ENCODE data around the gene APBA2.

The APBA2 gene

DNA sequence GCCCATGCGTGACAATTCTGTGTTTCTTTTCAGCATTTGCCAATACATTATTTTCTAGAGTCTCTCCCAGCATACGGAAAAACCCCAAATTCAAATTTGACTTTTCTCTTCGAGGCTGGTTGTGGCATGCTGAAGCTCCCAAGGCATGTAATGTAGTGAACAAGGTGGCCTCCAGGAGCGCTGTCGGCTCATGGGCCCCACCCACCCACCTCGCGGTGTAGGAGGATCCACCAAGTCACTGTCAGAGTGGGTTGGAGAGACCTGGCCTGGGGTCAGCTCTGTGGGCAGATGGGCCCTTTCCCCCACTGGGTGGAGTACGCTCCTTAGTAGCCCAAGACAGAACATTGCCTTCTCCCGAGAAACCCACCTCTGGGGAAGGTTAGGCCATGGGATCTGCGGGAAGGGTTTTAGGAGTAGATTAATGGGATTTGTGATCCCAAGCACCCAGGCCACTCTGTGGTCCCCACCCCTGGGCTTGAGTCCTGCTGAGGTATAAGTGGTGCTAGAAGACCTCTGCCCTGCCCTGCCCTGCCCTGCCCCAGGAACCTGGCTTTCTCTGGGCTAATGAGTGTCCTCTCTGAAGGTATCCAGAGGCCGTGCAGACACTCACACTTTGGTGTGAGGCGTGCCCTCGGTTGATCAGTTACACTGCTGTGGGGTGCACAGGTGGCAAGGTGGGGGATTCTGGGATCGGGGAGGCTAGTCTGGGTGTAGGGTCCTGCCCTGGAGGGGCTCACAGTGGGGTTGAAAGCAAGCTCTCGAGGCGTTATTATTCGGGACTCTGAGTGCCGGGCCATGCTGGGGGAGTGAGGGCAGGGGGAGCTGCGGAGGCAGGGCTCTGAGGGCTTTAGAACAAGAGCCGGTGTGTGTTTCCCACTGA is 97.9 kb downstream of the APBA2 start:
- peak; percentile 55 for DNase-seq (ENCODE audit: low spot score)

DNA sequence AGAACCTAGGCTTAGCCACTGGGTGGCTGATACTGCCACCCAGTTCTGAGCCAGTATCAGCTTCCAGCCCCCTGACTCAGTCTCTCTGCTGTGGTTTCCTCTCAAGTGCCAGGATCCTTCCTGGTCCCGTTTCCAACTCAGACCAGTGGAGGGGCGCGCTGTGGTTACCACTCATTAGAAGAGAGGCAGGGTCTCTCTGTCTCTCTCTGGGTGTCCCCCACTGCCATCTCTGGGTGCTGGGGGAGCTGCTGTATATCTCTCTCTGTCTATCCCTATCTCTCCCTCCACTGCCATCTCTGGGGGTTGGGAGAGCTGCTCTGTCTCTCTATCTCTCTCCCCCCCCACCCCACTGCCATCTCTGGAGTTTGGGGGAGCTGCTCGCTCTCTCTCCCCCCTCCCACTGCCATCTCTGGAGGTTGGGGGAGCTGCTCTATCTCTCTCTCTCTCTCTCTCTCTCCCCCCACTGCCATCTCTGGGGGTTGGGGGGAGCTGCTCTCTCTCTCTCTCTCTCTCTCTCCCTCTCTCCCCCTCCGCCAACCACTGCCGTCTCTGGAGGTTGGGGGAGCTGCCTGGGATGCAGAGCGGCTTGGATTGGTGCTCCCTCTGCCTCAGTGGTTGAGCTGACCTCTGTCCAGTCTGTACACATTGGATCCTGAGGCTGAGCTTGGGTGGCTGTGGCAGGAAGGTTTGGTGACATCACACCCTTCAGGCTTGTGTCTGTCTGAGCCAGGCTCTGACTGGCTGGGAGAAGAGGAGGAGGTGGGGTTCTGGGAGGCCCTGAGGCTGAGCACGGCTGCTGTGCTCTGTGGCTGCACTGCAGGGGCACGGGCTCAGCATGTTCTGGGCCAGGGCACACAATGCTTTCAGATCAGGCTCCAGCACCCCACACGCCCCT is 98.9 kb downstream of the APBA2 start:
- peak; percentile 66 for DNase-seq (ENCODE audit: low spot score)

DNA sequence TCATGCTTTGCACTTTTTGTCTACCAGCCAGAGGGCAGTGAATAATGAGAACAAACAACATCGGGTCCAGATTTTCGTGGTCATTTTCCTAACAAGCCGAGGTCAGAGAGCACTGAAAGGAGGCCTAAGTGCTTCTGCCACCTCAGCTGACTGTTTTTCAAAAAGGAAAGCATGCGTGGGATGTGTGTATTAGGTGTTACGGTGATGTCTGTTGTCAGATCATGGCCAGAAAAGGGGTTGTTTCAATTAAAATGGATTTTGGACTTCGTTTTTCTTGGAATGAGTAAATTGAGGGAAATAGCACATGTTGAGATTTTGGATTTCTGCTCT is 99.5 kb downstream of the APBA2 start:
- no peak for DNase-seq (ENCODE audit: low spot score)

DNA sequence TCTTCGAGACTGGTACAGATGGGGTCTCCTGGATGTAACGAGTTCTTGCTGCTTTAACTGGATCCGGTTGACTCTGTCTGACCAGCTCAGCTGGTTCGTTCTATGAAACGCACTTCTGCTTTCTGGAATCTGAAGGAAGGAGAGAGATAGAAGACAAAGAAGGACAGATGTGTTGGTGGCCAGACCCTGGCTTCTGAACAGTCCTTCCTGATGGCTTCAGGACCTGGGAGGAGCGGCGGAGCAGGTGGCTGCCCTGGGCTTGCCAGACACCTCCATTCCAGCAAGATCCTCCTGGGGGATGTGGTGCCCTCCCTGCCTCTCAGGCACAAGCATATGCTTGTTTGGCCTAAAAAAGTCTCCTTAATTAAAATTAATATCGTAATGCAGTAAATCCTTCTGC is 99.9 kb downstream of the APBA2 start:
- DNase-seq (ENCODE audit: low spot score) = no peak

DNA sequence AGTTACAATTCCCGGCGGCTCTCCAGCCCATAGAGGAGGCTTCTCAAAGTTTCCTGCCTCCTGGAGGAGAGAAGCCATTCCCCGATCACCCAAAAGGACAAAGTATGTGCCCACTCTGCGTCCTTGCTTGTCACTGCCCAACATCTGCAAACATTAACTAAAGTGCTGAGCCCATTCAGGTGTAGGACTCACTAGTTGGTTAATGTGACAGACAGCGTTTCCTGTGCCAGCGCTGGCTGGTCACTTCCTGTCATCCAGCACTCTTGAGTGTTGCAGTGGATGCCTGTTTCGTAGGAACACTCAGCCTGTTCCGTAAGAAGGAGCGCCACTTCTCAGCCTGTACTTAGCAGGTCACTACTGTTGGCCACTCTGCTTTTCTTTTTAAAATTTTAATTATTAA is 100.3 kb downstream of the APBA2 start:
- DNase-seq (ENCODE audit: low spot score) = no peak

DNA sequence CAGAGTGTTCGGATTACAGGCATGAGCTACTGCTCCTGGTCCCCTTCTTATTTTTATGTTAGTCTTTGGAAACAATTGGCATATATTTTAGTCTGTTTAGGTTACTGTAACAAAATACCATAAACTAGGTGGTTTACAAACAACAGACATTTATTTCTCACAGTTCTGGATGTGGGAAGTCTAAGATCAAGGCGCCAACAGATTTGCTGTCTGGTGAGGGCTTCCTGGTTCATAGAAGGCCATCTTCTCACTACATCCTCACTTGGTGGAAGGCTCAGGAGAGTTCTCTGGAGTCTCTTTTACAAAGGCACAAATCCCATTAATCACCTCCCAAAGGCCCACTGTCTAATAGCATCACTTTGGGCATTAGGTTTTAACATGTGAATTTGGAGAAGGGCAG is 101.0 kb downstream of the APBA2 start:
- DNase-seq (ENCODE audit: low spot score) = no peak

DNA sequence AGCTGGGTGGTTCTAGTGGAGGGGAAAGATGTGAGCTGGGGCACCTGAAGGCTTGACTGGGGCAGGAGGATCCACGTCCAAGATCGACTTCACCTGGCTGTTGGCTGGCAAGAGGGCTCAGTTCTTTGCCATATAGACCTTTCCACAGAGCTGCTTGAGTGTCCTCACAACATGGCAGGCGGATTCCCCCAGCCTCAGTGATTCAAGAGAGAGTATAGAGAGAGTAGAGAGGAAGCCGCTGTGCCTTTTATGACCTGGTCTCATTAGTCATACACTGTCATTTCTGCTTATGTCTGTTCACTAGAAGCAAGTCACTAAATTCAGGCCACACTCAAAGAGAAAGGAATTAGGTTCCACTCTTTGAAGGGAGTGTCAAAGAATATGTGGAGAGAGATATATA is 101.6 kb downstream of the APBA2 start:
- DNase-seq (ENCODE audit: low spot score) = no peak

DNA sequence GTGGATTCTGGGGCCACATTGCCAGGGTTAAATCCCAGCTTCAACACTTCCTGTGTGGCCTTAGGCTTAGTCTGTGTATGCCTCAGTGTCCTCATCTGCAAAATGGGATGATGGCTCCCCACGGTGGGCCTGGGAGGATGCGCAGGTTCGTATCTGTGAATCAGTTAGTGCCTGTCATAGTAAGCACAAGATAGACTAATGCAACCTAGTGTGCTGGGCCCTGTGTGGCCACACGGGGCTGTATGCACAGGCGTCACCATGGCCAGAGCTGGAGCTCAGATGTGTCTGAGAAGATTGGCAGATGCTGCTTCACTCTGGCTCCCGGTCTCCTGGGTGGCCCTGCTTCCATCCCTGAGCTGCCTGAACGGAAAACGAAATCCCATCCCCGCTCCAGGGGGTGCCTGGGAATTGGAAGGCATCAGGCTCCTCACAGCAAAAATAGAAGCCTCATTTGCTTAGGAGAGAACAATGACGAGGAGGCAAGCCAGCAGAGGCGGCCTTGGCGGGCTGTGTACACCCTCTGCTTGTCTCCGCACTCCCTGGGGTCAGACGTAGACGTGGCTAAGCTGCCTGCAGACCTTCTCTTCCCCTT is 103.6 kb downstream of the APBA2 start:
- no peak for DNase-seq (ENCODE audit: low spot score)

DNA sequence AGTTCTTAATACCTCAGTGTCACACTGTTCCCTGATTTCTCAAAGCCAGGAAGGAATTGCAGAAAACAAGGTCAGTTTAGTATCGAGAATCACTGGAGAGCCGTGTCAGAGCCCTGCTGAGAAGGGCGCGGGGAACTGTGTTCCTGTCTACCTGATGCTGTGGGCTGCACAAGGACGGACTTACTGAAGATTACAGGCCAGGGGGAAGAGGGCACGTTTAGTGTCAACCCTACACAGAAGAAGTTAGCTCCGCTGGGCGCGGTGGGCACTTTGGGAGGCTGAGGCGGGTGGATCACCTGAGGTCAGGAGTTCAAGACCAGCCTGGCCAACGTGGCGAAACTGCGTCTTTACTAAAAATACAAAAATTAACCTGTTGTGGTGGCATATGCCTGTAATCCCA is 104.1 kb downstream of the APBA2 start:
- no peak for DNase-seq (ENCODE audit: low spot score)

DNA sequence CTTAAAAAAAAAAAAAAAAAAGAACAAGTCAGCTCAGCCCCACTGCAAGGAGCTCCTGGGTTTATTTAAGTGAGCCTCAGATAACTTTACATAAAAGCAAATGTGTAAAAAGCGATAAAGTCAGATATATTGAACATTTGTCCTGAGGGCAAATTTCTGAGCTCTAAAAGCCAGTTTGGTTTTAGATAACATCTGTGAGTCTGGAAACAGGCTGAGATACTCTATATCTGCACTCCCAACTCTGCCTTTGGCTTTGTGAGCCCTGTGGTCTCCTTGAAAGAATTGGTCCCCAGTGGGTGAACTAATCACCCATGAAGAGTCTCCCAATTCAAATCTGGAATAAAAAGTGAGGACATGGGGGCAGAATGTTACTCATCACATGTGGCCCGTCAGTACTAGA is 104.6 kb downstream of the APBA2 start:
- DNase-seq (ENCODE audit: low spot score) = no peak

DNA sequence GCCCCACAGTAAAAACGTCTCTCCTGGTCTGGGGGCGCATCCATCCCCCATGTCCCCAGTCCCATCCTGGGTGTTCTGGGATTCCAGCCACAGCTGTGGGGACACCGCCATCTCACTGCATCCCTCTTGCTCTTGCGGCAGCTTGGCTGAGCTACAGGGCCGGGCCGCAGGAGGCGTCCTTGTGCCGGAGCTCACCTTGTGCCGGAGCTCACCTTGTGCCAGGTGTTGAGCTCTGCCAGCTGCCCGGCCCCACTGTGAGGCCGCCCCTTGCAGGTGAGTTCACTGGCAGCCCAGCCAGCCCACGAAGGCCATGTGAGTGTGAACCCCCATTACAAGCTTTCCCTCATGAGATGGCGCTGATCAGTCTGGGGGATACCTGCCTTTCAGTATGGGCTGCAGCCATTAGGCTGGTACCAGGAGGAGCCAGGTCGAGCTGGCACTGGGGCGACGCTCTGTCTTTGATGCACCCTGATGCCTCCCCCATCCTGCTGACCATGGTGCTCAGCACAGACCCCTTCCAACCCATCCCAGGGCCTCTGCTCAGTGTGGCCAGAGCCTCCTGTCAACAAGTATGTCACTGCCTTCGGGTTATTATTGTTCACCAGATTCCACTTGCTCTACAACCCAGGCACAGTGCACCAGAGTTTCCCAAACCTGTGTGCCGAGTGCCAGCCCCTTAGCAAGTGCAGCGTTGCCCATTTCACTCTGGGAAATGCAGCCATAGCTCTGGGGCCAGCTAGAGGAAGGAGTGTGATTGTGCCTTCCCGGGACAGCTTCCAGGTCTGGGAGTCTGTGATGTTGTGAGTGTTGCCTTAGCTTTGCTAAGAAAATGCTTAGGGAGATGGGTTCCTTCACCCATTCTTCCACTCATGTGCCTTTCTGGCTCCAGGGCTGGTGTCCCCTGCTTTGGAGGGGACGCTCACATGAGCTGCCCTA is 105.7 kb downstream of the APBA2 start:
- no peak for DNase-seq (ENCODE audit: low spot score)

DNA sequence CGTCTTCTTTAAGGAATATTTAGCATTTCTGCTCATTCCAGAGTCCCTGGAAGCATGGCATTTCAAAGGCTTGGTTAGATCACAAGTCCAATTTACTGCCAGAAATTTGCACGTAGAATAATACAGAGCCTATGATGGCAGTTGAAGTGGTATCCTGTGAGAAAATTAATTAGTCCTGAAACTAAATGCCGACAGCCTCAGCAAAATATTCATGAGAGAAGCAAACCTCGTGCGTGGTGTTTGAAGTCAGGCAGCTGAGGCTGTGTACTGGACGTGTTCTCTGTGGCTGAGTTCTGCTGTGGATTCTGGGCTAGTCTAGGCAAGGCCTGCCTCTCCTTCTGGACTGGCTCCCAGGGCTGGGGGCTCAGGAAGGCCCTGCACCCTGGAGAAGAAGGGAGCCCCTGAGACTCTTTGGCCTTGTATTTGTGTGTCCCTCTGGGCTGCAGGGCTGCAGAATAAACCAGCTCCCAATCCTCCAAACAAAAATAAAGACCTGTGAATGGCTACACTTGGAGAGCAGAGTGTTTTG is 106.6 kb downstream of the APBA2 start:
- no peak for DNase-seq (ENCODE audit: low spot score)

DNA sequence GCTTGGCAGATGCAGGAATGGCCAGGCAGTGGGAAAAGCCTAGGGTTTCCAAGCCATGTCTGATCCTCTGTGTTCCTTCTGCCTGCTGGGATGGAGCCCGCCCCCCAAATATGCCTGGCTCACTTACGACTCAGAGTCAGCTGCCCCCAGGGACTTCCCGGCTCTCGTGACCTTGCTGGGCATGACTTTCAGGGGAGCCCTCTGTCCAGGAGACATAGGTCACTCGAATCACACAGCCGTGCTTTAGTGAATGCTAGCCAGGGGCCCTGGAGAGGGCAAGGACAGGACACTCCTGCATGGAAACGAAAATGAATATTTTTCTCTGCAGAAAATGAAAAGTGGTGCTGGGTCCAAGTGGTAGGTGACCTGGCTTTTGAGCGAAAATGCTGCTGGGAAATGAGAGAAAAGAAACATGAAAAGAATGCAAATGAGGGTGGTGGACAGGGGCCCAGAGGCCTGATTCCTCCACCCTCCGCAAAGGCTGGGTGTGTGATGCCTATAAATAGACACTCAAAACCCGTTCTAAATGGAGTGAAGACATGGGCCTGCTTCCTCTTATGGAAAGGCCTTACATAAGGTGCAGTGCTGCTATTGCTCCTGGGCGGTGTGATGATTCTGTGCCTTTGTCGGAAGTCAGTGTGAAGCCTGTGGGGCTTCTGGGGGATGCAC is 107.4 kb downstream of the APBA2 start:
- DNase-seq (ENCODE audit: low spot score) = no peak

DNA sequence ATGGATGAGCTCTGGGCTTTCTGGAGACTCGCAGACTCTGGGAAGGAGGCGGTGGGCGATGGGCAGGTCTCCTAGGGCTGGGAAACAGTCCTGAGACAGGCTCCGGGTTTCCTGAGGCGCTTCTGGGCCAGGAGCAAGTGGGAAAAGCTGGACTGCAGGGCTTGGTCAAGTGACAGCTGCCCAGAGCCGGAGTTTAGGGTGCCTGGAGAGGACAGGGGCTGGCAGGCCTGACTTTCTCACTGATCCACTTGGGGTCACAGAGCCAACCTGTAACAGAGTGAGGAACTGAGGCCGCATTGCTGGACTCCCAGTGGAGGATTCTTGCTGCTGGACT is 107.9 kb downstream of the APBA2 start:
- DNase-seq (ENCODE audit: low spot score) = no peak

DNA sequence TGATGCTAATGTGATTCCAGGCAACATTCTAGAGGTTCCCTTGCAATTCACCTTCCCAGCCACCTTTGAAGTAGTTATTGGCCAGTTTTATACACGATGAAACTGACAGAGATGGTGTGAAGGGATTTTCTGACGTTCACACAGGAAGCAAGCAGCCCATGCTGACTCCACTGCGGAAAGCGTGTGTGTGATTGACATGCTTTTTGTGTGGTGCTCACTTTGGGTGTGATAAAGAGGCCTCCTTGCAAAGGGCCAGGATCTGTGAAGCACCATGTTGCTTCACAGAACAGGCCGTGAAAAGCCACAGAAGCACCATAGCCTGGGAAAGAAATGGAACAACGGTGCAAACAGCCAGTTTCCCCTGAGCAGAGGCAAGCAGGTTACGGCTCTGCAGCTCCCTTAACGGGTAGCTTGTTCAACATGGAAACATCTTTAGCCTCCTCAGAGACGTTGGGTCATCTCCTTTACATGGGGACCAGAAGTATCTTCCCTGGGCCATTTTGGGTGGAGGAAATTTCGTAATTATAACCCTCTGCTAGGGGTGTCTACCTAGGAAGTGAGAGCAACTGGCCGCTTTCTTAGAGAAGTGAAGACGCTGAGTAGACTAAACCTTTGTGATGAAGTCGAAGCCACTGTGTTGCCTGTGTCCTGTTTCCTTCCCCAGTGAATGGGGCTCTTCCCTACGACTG is 108.5 kb downstream of the APBA2 start:
- DNase-seq (ENCODE audit: low spot score) = no peak

DNA sequence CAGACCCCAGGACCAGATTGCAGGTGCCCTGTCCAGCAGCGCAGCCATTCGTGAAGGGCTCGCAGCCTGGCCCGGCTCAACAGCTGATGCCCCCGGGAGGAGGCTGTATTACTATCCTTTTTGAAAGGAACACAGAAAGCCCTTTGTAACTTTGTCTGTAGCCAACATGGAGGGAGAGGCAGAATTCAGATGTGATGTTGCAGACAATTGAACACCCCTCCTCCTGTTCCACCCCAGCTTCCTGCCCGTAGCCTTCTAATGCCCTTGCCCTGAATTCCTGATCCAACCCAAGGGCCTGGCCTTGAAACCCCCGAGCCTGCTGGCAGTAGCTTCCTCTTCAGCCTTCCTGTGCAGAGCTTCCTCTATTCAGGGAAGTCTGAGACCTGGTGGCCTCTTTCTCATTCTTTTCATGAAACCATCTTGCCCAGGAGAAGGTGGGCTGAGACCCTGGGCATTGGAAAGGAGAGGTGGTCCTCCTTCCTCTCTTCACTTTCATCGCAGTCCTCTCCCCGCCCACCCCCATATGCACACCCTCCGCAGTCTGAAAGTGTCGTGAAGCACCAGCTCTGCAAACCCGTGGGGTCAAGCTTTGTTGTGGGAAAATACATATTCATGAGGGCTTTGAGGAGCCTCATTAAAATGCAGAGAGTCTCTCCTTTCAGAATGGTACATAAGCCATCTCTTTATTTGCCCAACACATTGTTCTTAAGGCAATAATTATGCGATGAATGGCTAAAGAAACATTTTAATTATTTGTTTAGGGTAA is 109.2 kb downstream of the APBA2 start:
- DNase-seq (ENCODE audit: low spot score) = no peak

DNA sequence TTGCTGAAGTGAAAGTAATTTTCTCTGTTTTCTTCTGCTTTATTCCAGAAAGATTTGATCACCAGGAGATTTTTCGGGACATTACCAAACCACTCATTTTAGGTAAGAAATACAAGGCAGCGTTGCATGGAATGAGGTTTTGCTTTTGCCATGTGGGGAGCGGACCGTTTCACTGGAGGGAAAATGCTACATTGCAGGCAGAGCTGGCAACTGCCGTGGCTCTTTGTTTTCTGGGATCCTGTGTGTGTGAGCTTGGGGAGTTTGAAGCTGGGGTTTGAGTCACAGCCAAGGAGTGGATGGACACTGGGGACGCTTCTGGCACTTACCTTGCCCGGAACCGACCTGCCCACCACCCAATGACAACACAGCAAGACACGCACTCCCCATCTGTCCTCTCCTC is 109.9 kb downstream of the APBA2 start:
- DNase-seq (ENCODE audit: low spot score) = no peak

DNA sequence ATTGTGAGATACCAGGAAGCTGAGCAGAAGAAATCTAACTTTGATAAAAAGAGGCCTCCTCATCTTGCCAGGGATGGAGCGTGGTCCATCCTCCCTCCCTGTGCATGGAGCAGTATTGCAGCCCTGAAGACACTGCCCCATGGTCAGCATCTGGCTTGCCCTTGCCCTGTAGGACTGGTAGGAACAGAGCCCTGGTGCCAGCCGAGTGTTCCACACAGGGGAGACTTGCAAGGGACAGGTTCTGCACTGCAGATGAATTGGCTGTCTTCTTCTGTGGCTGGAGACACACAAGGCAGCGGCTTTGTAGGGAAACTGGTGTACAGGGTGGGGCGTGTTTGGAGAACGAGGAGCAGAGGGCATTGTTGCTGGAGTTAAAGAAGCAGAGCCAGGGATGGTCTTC is 110.5 kb downstream of the APBA2 start:
- DNase-seq (ENCODE audit: low spot score) = no peak

DNA sequence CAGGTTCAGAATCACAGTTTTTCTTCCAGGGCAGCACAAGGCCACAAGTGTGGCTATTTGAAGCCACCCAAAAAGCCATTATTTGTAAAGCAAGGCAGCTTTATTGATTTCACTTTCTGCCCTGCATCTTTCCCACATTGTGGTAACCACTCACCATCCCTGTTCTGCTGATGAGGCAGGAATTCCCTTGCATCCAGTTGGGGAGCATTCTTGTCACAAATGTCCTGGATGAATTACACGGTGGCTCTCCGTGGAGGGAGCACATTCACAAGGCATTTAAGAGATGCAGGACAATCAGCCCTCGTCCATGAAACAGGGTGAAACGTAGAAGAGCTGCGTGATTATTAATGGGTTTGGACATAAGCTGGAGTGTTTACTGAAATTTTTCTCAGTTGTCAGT is 111.2 kb downstream of the APBA2 start:
- DNase-seq (ENCODE audit: low spot score) = no peak

DNA sequence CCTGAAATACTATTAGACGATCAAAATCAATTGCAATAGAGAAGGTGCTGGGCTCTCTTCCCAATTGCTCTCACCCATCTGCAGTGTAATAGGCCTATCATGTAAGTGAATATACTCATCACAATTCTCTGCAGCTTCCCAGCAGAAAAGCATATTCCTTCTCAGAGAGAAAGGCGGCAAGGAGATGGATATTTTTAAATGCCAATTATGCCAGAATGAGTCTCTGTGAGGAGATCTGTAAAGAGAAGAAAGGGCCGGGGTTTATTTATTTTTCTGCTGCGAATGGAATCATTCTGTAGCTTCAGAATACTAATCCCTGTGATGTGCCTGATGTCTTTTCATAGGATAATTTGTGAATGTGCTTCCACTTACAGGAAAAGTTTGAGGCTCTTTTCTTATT is 112.0 kb downstream of the APBA2 start:
- no peak for DNase-seq (ENCODE audit: low spot score)

Data from iPS-NIHi11 (cell line).